Ishikawa (cell line): ENCODE measurements around the gene SBK1.

ENCODE experiments used
- CEBPB ChIP-seq: IDR thresholded peaks from 2 replicates; pipeline ENCODE4 v1.6.1; 2012
- CREB1 ChIP-seq: IDR thresholded peaks from 2 replicates; pipeline ENCODE4 v1.6.1; 2012; ENCODE audit warnings: low read depth
- EGR1 ChIP-seq: IDR thresholded peaks from 2 replicates; pipeline ENCODE4 v1.6.1; 2012
- EP300 ChIP-seq: IDR thresholded peaks from 2 replicates; pipeline ENCODE4 v1.6.1; 2012; ENCODE audit warnings: borderline replicate concordance
- FOXM1 ChIP-seq: IDR thresholded peaks from 2 replicates; pipeline ENCODE4 v1.6.1; 2012; ENCODE audit warnings: low read depth, borderline replicate concordance
- MAX ChIP-seq: IDR thresholded peaks from 2 replicates; pipeline ENCODE4 v1.6.1; 2012
- NFIC ChIP-seq: IDR thresholded peaks from 2 replicates; pipeline ENCODE4 v1.6.1; 2012
- RAD21 ChIP-seq: IDR thresholded peaks from 2 replicates; pipeline ENCODE4 v1.6.1; 2012; ENCODE audit warnings: low read depth
- REST ChIP-seq: IDR thresholded peaks from 2 replicates; pipeline ENCODE4 v1.6.1; 2012; ENCODE audit warnings: low read depth, mild to moderate bottlenecking
- TAF1 ChIP-seq: IDR thresholded peaks from 2 replicates; pipeline ENCODE4 v1.6.1; 2012; ENCODE audit warnings: low read depth, mild to moderate bottlenecking
- TCF12 ChIP-seq: IDR thresholded peaks from 2 replicates; pipeline ENCODE4 v1.6.1; 2012; ENCODE audit warnings: low read depth
- TEAD4 ChIP-seq: IDR thresholded peaks from 2 replicates; pipeline ENCODE4 v1.6.1; 2012
- USF1 ChIP-seq: IDR thresholded peaks from 2 replicates; pipeline ENCODE4 v1.6.1; 2012
- YY1 ChIP-seq: IDR thresholded peaks from 2 replicates; pipeline ENCODE4 v1.6.1; 2012; ENCODE audit warnings: low read depth
- ZBTB7A ChIP-seq: IDR thresholded peaks from 2 replicates; pipeline ENCODE4 v1.6.1; 2012; ENCODE audit warnings: low read depth

Gene SBK1

GRCh38 chr16:28291651-28292626 is at the start of gene SBK1:
TSS of gene SBK1 (plus strand) at chr16:28292525. CDS start at chr16:28317392, 24,867 bp downstream.
- TF ChIP-seq FOXM1, result no peak
- TF ChIP-seq MAX, result 0 out of 2 replicates have a peak, but pooled peaks have one; percentile 31

GRCh38 chr16:28250999-28251398 is 41.3 kb upstream of the SBK1 start:
- TF ChIP-seq NFIC (no peak), YY1 (no peak), TCF12 (no peak), MAX (no peak), EGR1 (no peak), EP300 (no peak), FOXM1 (no peak), REST (no peak), RAD21 (no peak), ZBTB7A (no peak), TEAD4 (no peak), CEBPB (no peak), USF1 (no peak), CREB1 (no peak), TAF1 (no peak)

- TF ChIP-seq FOXM1, result no peak
- TF ChIP-seq CEBPB, result no peak
- no peak for TF ChIP-seq YY1
- TF ChIP-seq NFIC, result no peak
- TF ChIP-seq RAD21, result no peak
- TF ChIP-seq ZBTB7A, result no peak
- no peak for TF ChIP-seq CREB1
- TF ChIP-seq TAF1, result no peak
- TF ChIP-seq USF1, result no peak
- no peak for TF ChIP-seq TEAD4
- TF ChIP-seq EP300, result no peak
- TF ChIP-seq MAX, result no peak
- no peak for TF ChIP-seq EGR1
- TF ChIP-seq TCF12, result no peak
- no peak for TF ChIP-seq REST
Measured at GRCh38 chr16:28254158-28254557, 38.2 kb upstream of the SBK1 start.

- TF ChIP-seq USF1 (no peak), TEAD4 (no peak), TCF12 (no peak), EGR1 (no peak), ZBTB7A (no peak), EP300 (no peak), MAX (no peak), CEBPB (no peak), FOXM1 (no peak), TAF1 (no peak), YY1 (no peak)
Measured at GRCh38 chr16:28255838-28256237, 36.5 kb upstream of the SBK1 start.

GRCh38 chr16:28257256-28257655 is 35.1 kb upstream of the SBK1 start:
- TF ChIP-seq TAF1 (no peak), USF1 (no peak), CEBPB (no peak), EGR1 (no peak), RAD21 (no peak), REST (no peak)
